HEK293 (cell line): ENCODE results near the gene POLR3E.

Experiments
- CTCF ChIA-PET: fragments of 350-600 bp; formaldehyde crosslinking; extraction: SDS; loops from one replicate; lab custom pipeline; 2021; ENCODE audit warnings: antibody characterized with exemption; lab: Yijun Ruan, JAX
- POLR2A ChIA-PET: fragments of 300-600 bp; formaldehyde crosslinking; extraction: SDS; loops from one replicate; lab custom pipeline; 2020; ENCODE audit warnings: antibody characterized with exemption, inconsistent platforms; lab: Yijun Ruan, JAX
- H3K27ac ChIP-seq: fragments of 200-500 bp; sonication (Bioruptor generic); 2 replicates; pipeline ENCODE4 v1.5.1; 2014; ENCODE audit warnings: low read depth, low read length, control low read depth, inconsistent platforms; ENCODE audit errors: extremely low read depth
- H3K36me3 ChIP-seq, 2 experiments: fragments of 200-500 bp in 1 of 2; sonication (Bioruptor generic) in 1 of 2; 1 replicate in 1 of 2; 2 replicates in 1 of 2; pipeline ENCODE4 v1.5.1; 2014 to 2017; ENCODE audit warnings: inconsistent platforms in 2 of 2, low read length in 2 of 2; ENCODE audit not compliant: control insufficient read depth in 2 of 2, insufficient read depth in 1 of 2
- H3K4me1 ChIP-seq: fragments of 200-500 bp; sonication (Bioruptor generic); 2 replicates; pipeline ENCODE4 v1.5.1; 2014; ENCODE audit warnings: mild to moderate bottlenecking, low read length, inconsistent platforms; ENCODE audit not compliant: control insufficient read depth, insufficient read depth
- H3K4me3 ChIP-seq: 2 replicates; pipeline ENCODE4 v1.5.1; 2011; ENCODE audit warnings: low read depth, mild to moderate bottlenecking, control low read depth, low read length, moderate library complexity
- H3K9me3 ChIP-seq: fragments of 200-500 bp; sonication (Bioruptor generic); 2 replicates; pipeline ENCODE4 v1.5.1; 2014; ENCODE audit warnings: low read depth, low read length, inconsistent platforms; ENCODE audit not compliant: control insufficient read depth, insufficient read depth
- ATF2 ChIP-seq: fragments of 450-650 bp; formaldehyde crosslinking; IDR thresholded peaks from 2 replicates; pipeline ENCODE4 v1.5.1; 2016; ENCODE audit warnings: missing biosample characterization, missing genetic modification characterization, low read depth
- BCL6B ChIP-seq: fragments of 450-650 bp; formaldehyde crosslinking; IDR thresholded peaks from 2 replicates; pipeline ENCODE4 v1.5.1; 2017; ENCODE audit warnings: missing biosample characterization, missing genetic modification characterization
- ELK4 ChIP-seq: IDR thresholded peaks from 2 replicates; pipeline ENCODE4 v1.6.1; 2011; ENCODE audit warnings: mild to moderate bottlenecking, low read depth, low read length, borderline replicate concordance
- GLIS1 ChIP-seq: fragments of 450-650 bp; formaldehyde crosslinking; IDR thresholded peaks from 2 replicates; pipeline ENCODE4 v1.5.1; 2016; ENCODE audit warnings: missing biosample characterization, missing genetic modification characterization
- MYNN ChIP-seq: fragments of 450-650 bp; formaldehyde crosslinking; IDR thresholded peaks from 2 replicates; pipeline ENCODE4 v1.5.1; 2016; ENCODE audit warnings: missing biosample characterization, missing genetic modification characterization, borderline replicate concordance
- OVOL3 ChIP-seq: fragments of 450-650 bp; formaldehyde crosslinking; IDR thresholded peaks from 2 replicates; pipeline ENCODE4 v1.5.1; 2016; ENCODE audit warnings: missing biosample characterization, missing genetic modification characterization
- REST ChIP-seq: fragments of 450-650 bp; formaldehyde crosslinking; IDR thresholded peaks from 2 replicates; pipeline ENCODE4 v1.5.1; 2016; ENCODE audit warnings: missing biosample characterization, missing genetic modification characterization
- ZBTB11 ChIP-seq: fragments of 450-650 bp; formaldehyde crosslinking; conservative IDR thresholded peaks from 2 replicates; pipeline ENCODE4 v1.5.1; 2016; ENCODE audit warnings: low read depth, missing biosample characterization, missing genetic modification characterization
- ZBTB21 ChIP-seq: fragments of 450-650 bp; formaldehyde crosslinking; IDR thresholded peaks from 2 replicates; pipeline ENCODE4 v1.5.1; 2017; ENCODE audit warnings: missing biosample characterization, missing genetic modification characterization
- ZBTB44 ChIP-seq: fragments of 450-650 bp; IDR thresholded peaks from 2 replicates; pipeline ENCODE4 v1.5.1; 2018; ENCODE audit warnings: missing biosample characterization, mild to moderate bottlenecking, missing genetic modification characterization
- ZFP41 ChIP-seq: fragments of 450-650 bp; formaldehyde crosslinking; IDR thresholded peaks from 2 replicates; pipeline ENCODE4 v1.5.1; 2016; ENCODE audit warnings: missing biosample characterization, missing genetic modification characterization, borderline replicate concordance
- ZIC2 ChIP-seq: fragments of 450-650 bp; formaldehyde crosslinking; IDR thresholded peaks from 2 replicates; pipeline ENCODE4 v1.5.1; 2016; ENCODE audit warnings: missing biosample characterization, missing genetic modification characterization
- ZNF140 ChIP-seq: fragments of 450-650 bp; formaldehyde crosslinking; IDR thresholded peaks from 2 replicates; pipeline ENCODE4 v1.5.1; 2016; ENCODE audit warnings: missing biosample characterization, missing genetic modification characterization
- ZNF335 ChIP-seq: fragments of 450-650 bp; formaldehyde crosslinking; conservative IDR thresholded peaks from 2 replicates; pipeline ENCODE4 v1.5.1; 2016; ENCODE audit warnings: missing biosample characterization, missing genetic modification characterization
- ZNF37A ChIP-seq: fragments of 450-650 bp; IDR thresholded peaks from 2 replicates; pipeline ENCODE4 v1.5.1; 2018; ENCODE audit warnings: missing biosample characterization, missing genetic modification characterization
- ZNF391 ChIP-seq: fragments of 450-650 bp; formaldehyde crosslinking; IDR thresholded peaks from 2 replicates; pipeline ENCODE4 v1.5.1; 2016; ENCODE audit warnings: low read depth, missing biosample characterization, missing genetic modification characterization, borderline replicate concordance
- ZNF501 ChIP-seq: fragments of 450-650 bp; formaldehyde crosslinking; IDR thresholded peaks from 2 replicates; pipeline ENCODE4 v1.5.1; 2016; ENCODE audit warnings: missing biosample characterization, missing genetic modification characterization
- ZNF626 ChIP-seq: fragments of 450-650 bp; sonication (Bioruptor Pico); formaldehyde crosslinking; IDR thresholded peaks from 2 replicates; pipeline ENCODE4 v1.5.1; 2018; ENCODE audit warnings: missing biosample characterization, missing genetic modification characterization, inconsistent platforms
- ZNF660 ChIP-seq: fragments of 450-650 bp; IDR thresholded peaks from 2 replicates; pipeline ENCODE4 v1.5.1; 2018; ENCODE audit warnings: missing biosample characterization, mild to moderate bottlenecking, missing genetic modification characterization
- ZNF777 ChIP-seq: fragments of 450-650 bp; formaldehyde crosslinking; IDR thresholded peaks from 2 replicates; pipeline ENCODE4 v1.5.1; 2017; ENCODE audit warnings: missing biosample characterization, missing genetic modification characterization, borderline replicate concordance
- ZNF837 ChIP-seq: fragments of 450-650 bp; formaldehyde crosslinking; IDR thresholded peaks from 2 replicates; pipeline ENCODE4 v1.5.1; 2016; ENCODE audit warnings: missing biosample characterization, missing genetic modification characterization

POLR3E gene

GRCh38 chr16:22375963-22376640 is 78.9 kb downstream of the POLR3E start:
- POLR2A ChIA-PET = interaction anchor here (1.9 to 2.5 kb wide), 2 partner anchors 10 to 22 kb away, joined by 9 to 20 read pairs; no protein-coding TSS in a partner anchor
- no peaks in the 10 kb centered on the region for H3K9me3 ChIP-seq
- CTCF ChIA-PET = interaction anchor here (0.5 to 0.6 kb wide), 2 partner anchors 22 to 1076 kb away, joined by 4 read pairs; no protein-coding TSS in a partner anchor
- no peak overlapping the region for H3K4me3 ChIP-seq
- H3K27ac ChIP-seq = no peak overlapping the region
- TF ChIP-seq BCL6B (tag by site-specific recombination) (no peak), ZIC2 (no peak), ATF2 (tag by site-specific recombination) (no peak), ZNF626 (tag by site-specific recombination) (no peak), ZNF37A (tag by site-specific recombination) (no peak), ZNF501 (tag by site-specific recombination) (no peak), ELK4 (no peak), ZNF140 (tag by site-specific recombination) (no peak), ZBTB11 (no peak), ZBTB21 (tag by site-specific recombination) (no peak), ZBTB44 (tag by site-specific recombination) (no peak), ZFP41 (tag by site-specific recombination) (no peak)
- peaks cover 0 to 7% of the 10 kb centered on the region in 2 experiments; a peak in 1 of 3 replicates for H3K36me3 ChIP-seq
- peaks cover 6% of the 10 kb centered on the region; the same call in 1 of the 2 replicates for H3K4me1 ChIP-seq

GRCh38 chr16:22379656-22380055 is 82.4 kb downstream of the POLR3E start:
- no peaks in the 10 kb centered on the region for H3K4me1 ChIP-seq
- H3K4me3 ChIP-seq = no peak overlapping the region
- H3K27ac ChIP-seq = no peak overlapping the region
- ChIA-PET POLR2A (no interaction called here), CTCF (no interaction called here)
- no peaks in the 10 kb centered on the region for H3K9me3 ChIP-seq
- no peaks in the 10 kb centered on the region for H3K36me3 ChIP-seq
- TF ChIP-seq MYNN (tag by site-specific recombination) (no peak), ZNF777 (tag by site-specific recombination) (no peak), ZNF837 (tag by site-specific recombination) (no peak), OVOL3 (no peak), ZNF391 (no peak), GLIS1 (no peak), ZNF626 (tag by site-specific recombination) (no peak), ZNF660 (tag by site-specific recombination) (no peak), ZNF335 (tag by site-specific recombination) (no peak), REST (tag by site-specific recombination) (no peak)
